VCaP (cell line): ENCODE measurements around the gene STON2.

Experiments
- H3K27ac ChIP-seq: fragments of 450-650 bp; 2 replicates; pipeline ENCODE4 v1.5.1; 2017
- CTCF ChIP-seq: fragments of 450-650 bp; conservative IDR thresholded peaks from 2 replicates; pipeline ENCODE4 v1.5.1; 2017; ENCODE audit warnings: mild to moderate bottlenecking, moderate library complexity

The STON2 gene

DNA sequence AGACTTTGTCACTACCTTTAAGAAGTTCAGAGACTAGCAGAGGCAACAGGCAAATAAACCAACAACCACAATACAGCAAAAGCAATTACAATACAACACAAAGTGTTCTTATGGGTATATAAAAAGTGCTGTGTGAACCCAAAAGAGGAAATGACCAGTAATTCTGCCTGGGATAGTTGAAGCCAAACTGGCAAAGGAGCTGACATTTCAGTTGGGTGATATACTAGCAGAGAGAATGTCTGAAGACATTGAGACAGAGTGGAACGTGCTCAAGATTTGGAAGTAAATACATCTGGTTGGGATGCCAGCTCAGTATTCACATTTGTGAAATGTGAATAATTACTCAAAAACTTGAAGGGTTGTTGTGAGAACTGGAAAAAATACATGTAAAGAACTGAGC lies 98.8 kb downstream of the STON2 start:
- no peak for TF ChIP-seq CTCF
- no peak overlapping the region for H3K27ac ChIP-seq

DNA sequence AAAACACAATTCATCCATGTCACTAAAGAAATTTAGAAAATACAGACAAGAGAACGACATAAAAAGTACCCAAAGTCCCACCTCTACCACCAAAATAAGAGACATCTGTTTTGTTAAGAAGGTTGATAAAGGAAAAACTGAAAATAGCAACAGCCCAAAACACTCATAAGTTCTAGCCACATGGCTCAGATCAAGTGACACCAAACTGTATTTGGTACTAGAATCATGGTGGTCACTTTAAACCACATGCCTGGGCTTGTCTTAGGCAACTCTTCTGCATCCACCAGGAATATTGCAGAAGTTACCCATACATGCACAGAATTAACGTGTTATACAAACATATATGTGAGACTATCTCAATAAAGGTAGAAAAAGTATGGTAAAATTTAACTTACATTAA lies 101.2 kb downstream of the STON2 start:
- no peak overlapping the region for H3K27ac ChIP-seq

DNA sequence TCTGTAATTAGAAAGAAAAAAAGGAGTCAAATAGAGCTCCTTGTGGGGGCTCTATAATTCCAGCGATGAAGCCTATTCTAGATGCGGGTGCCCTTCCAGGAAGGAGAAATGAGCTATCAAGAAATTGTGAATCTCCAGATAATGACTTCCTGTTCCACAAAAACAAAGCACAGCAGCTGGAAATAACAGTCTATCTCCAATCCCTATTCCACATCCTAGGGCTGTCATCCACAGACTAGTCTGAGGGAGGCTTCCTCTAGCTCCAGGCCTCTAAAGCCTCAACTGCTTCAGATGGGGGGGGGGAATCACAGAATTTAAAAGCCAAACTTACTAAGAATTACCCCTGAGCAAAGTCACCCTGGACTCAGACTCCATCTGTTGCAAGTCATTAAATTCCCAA lies 102.0 kb downstream of the STON2 start:
- no peak for TF ChIP-seq CTCF
- H3K27ac ChIP-seq = no peak overlapping the region

More for the DNA sequence above, 101.2 kb downstream of the STON2 start:
- TF ChIP-seq CTCF = no peak

DNA sequence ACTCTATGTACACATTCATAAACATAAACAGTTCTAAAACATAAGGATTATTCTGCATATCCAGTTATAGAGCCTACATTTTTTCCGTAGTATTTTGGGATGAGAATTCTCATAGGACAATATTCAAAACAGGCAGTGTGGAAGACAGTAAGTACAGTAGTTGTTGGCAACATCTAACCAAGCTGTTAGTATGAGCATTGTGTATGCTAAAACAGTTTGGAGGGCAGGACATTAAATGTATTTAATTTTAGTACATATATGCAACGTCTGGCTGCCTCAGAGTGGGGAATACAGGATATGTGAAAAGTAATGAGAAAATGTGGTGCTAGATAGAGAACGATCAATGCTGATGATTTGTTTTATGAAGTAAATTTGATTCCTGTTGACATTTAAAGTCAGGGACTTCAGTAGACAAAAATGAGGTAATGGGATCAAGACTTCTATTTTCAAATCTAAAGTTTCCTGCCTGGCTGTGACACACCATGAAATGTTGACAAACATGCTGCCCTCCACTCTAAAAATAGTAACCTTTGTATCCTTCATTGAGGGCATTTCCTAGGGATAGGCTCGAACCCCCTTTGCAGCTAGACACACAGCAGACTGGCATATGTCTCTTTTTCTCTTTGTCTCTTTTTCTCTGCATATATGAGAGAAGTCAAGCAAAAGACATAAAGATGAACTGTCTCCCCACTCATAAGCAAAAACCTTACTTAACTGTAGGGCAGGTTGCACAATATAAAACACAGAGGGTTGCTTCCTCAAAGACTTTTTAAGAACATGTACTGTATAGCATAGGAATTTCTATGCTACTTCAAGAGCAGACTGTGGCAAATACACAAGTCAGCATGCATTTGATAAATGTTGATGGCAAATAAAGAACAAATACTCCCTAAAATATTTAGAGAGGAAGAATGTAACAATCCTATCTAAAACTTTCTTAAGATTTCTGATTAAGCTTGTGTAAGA lies 103.9 kb downstream of the STON2 start:
- no peak overlapping the region for H3K27ac ChIP-seq
- no peak for TF ChIP-seq CTCF

- H3K27ac ChIP-seq = no peak overlapping the region
- TF ChIP-seq CTCF = no peak
These were observed 110.6 kb downstream of the STON2 start for GRCh38 chr14:81289516-81289915.

DNA sequence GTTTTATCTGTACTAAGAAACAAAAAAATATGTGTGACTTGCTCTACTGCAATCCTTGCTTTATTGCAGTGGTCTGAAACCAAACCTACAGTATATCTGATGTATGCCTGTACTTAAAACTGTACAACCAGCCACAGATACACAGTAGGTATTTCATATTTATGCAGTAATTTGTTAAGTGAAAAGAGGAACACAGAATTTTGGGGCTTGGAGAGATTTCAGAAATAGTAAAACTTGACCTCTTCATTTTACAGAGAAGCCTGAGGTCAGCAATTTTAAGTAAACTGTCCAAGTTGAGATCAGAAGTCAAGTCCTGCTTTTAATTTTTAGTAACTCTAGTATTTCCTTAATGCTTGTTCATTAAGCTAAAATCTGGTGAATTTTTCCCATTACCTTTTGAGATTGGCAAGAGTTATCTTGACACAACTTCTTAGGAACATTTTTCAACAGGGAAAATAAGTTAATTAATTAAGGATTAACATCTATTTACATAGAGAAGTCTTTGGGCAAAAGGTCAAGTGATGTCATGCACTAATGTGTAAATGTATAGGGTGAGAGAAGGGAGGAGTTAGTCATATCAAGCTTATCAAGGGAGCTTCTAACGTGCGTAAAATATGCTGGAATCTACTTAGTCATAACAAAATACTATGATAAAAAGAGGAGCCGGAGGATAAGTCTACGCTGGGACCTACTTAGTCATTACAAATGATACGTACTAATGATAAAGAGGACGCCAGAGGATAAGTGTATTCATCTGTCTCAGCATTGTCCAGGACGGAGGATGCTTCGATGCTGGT lies 113.4 kb downstream of the STON2 start:
- no peak for TF ChIP-seq CTCF
- no peak overlapping the region for H3K27ac ChIP-seq

DNA sequence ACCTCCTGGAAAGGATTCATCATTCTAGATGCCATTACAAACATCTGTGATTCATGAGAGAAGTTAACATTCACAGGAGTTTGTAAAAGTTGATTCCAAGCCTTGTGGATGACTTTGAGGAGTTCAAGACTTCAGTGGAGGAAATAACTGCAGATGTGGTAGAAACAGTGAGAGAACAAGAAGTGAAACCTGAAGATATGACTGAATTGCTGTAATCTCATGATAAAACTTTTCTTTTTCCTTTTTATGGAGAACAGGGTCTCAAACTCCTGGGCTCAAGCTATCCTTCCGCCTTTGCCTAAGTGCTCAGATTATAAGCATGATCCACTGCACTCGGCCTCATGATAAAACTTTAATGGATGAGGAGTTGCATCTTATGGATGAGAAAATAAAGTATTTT lies 114.9 kb downstream of the STON2 start:
- H3K27ac ChIP-seq = no peak overlapping the region
- TF ChIP-seq CTCF = no peak
